K562 (cell line): ENCODE results near the gene CNKSR2. TPM values are rescaled to one million over a fixed set of nuclear protein-coding genes. Genes with fewer than 3 reads are reported as not detected.

Source experiments
- ATAC-seq: fragments of 200-7000 bp; cut with Tn5 transposase; 3 replicates; pipeline ENCODE4 v1.9.1; 2020; ENCODE audit warnings: moderate library complexity
- Bru-seq: library from RNA; stranded (reverse); fragments of 400-500 nt; gene quantifications from one replicate; lab custom pipeline; 2021; lab: Mats Ljungman, UMichigan
- BruChase-seq, 2 experiments: library from RNA; stranded (reverse); fragments of 400-500 nt; gene quantifications; one replicate each; lab custom pipeline; 2021; lab: Mats Ljungman, UMichigan
- BruUV-seq: library from RNA; stranded (reverse); fragments of 400-500 nt; replicated peaks from 2 replicates; lab custom pipeline; 2021; lab: Mats Ljungman, UMichigan
- CTCF ChIA-PET: fragments of 300-600 bp; formaldehyde crosslinking; extraction: SDS; loops from one replicate; lab custom pipeline; 2021; ENCODE audit warnings: low intra/inter-chr PET ratio; lab: Yijun Ruan, JAX
- POLR2A ChIA-PET: fragments of 300-600, 350-650 bp; sonication (Branson Sonifier 250); formaldehyde crosslinking; extraction: SDS; loops from one replicate; lab custom pipeline; 2021; ENCODE audit warnings: antibody characterized with exemption, inconsistent platforms; lab: Yijun Ruan, JAX
- DNase-seq, 4 experiments: peaks; one replicate each; pipeline versions ENCODE4 v3.0.0 to v3.0.0-alpha.2; 2011 to 2018; ENCODE audit warnings: low spot score in 3 of 4, mixed read lengths in 3 of 4; ENCODE audit errors: extremely low read depth in 1 of 4
- FAIRE-seq: peaks from 2 replicates; lab custom pipeline; 2011; peaks lifted over from hg19 to GRCh38; lab: Jason Lieb, UNC
- H2AFZ ChIP-seq: 2 replicates; pipeline ENCODE4 v1.6.0; 2011; ENCODE audit warnings: low read depth, low read length, control low read depth, inconsistent platforms
- H3K27ac ChIP-seq: fragments of 200-600 bp; 3 replicates; pipeline ENCODE4 v1.8.0; 2011; ENCODE audit warnings: low read depth, mild to moderate bottlenecking, control low read depth, inconsistent platforms, low read length, moderate library complexity, mixed read lengths; ENCODE audit errors: extremely low read depth
- H3K27me3 ChIP-seq, 2 experiments: fragments of 300-600 bp in 1 of 2; 2 replicates in 1 of 2; 3 replicates in 1 of 2; pipeline versions ENCODE4 v1.6.0 to v1.8.0; 2011; ENCODE audit warnings: inconsistent platforms in 2 of 2, low read length in 2 of 2, mild to moderate bottlenecking in 1 of 2, mixed read lengths in 1 of 2, moderate library complexity in 1 of 2; ENCODE audit not compliant: control insufficient read depth in 2 of 2, insufficient read depth in 2 of 2
- H3K36me3 ChIP-seq: fragments of 300-600 bp; 3 replicates; pipeline ENCODE4 v1.8.0; 2011; ENCODE audit warnings: mild to moderate bottlenecking, low read length, inconsistent platforms; ENCODE audit not compliant: control insufficient read depth, insufficient read depth
- H3K4me1 ChIP-seq, 2 experiments: fragments of 200-600 bp in 1 of 2; replicated peaks in 1 of 2; 2 replicates in 1 of 2; 3 replicates in 1 of 2; pipeline versions ENCODE4 v1.5.1 to v1.8.0; 2011; ENCODE audit warnings: inconsistent platforms in 2 of 2, low read length in 2 of 2, mild to moderate bottlenecking in 1 of 2, mixed read lengths in 1 of 2, moderate library complexity in 1 of 2; ENCODE audit not compliant: control insufficient read depth in 2 of 2, insufficient read depth in 2 of 2
- H3K4me2 ChIP-seq: 2 replicates; pipeline ENCODE4 v1.6.1; 2011; ENCODE audit warnings: low read length, control low read depth, inconsistent platforms, mixed read lengths; ENCODE audit not compliant: insufficient read depth
- H3K4me3 ChIP-seq: fragments of 200-600 bp; sonication (generic), shearing (Covaris generic); 2 replicates; pipeline ENCODE4 v1.5.1; 2016; ENCODE audit warnings: control low read depth, inconsistent platforms
- H3K79me2 ChIP-seq: fragments of 200-600 bp; 3 replicates; pipeline ENCODE4 v1.8.0; 2011; ENCODE audit warnings: low read length, inconsistent platforms; ENCODE audit not compliant: control insufficient read depth, insufficient read depth
- H3K9ac ChIP-seq, 2 experiments: 2 replicates each; pipeline versions ENCODE4 v1.6.0 to v1.6.1; 2011; ENCODE audit warnings: low read depth in 2 of 2, low read length in 2 of 2, control low read depth in 1 of 2, inconsistent platforms in 1 of 2, mild to moderate bottlenecking in 1 of 2, mixed read lengths in 1 of 2; ENCODE audit not compliant: insufficient read depth in 1 of 2
- H3K9me1 ChIP-seq: one replicate; pipeline ENCODE4 v1.6.0; 2011; ENCODE audit warnings: inconsistent platforms, mild to moderate bottlenecking, low read length, moderate library complexity; ENCODE audit not compliant: control insufficient read depth, insufficient read depth
- H3K9me3 ChIP-seq: replicated peaks from 2 replicates; pipeline ENCODE4 v1.5.1; 2011; ENCODE audit warnings: low read depth, low read length, inconsistent platforms; ENCODE audit not compliant: control insufficient read depth, insufficient read depth
- H4K20me1 ChIP-seq: replicated peaks from 2 replicates; pipeline ENCODE4 v1.6.1; 2011; ENCODE audit warnings: low read length, inconsistent platforms, mixed read lengths; ENCODE audit not compliant: control insufficient read depth, insufficient read depth
- ASH1L ChIP-seq: fragments of 450-650 bp; IDR thresholded peaks from 2 replicates; pipeline ENCODE4 v1.6.1; 2018; ENCODE audit warnings: borderline replicate concordance, mild to moderate bottlenecking, low read depth; ENCODE audit not compliant: partially characterized antibody
- ATF1 ChIP-seq, 2 experiments: fragments of 450-650 bp in 1 of 2; IDR thresholded peaks; 2 replicates each; pipeline ENCODE4 v1.6.1; 2016; ENCODE audit warnings: missing compliant biosample characterization in 1 of 2, missing genetic modification characterization in 1 of 2
- CTBP1 ChIP-seq: fragments of 450-650 bp; IDR thresholded peaks from 2 replicates; pipeline ENCODE4 v1.6.1; 2016; ENCODE audit warnings: borderline replicate concordance
- HEY1 ChIP-seq: fragments of 250-450 bp; sonication (Bioruptor Pico); IDR thresholded peaks from 2 replicates; pipeline ENCODE4 v1.5.0; 2020; ENCODE audit warnings: mild to moderate bottlenecking, moderate library complexity, borderline replicate concordance
- HSF4 ChIP-seq: fragments of 250-450 bp; sonication (Bioruptor Pico); IDR thresholded peaks from 2 replicates; pipeline ENCODE4 v2.1.2; 2022; ENCODE audit warnings: mild to moderate bottlenecking, moderate library complexity, borderline replicate concordance
- PHF8 ChIP-seq: fragments of 200-600 bp; sonication (generic); IDR thresholded peaks from 2 replicates; pipeline ENCODE4 v1.6.1; 2012; ENCODE audit warnings: mixed run types, mild to moderate bottlenecking, inconsistent platforms, low read length, moderate library complexity, borderline replicate concordance
- PRDM10 ChIP-seq: fragments of 450-650 bp; IDR thresholded peaks from 2 replicates; pipeline ENCODE4 v1.6.1; 2018; ENCODE audit not compliant: partially characterized antibody
- PRMT5 ChIP-seq: sonication (generic); formaldehyde crosslinking; IDR thresholded peaks from 2 replicates; pipeline ENCODE4 v1.5.0; 2020; ENCODE audit warnings: missing genetic modification reagents
- SMARCA5 ChIP-seq: fragments of 450-650 bp; IDR thresholded peaks from 2 replicates; pipeline ENCODE4 v1.6.1; 2016
- U2AF2 ChIP-seq: fragments of 200-400 bp; formaldehyde crosslinking; optimal IDR thresholded peaks from 2 replicates; pipeline ENCODE3; 2017; ENCODE audit warnings: low read depth, mild to moderate bottlenecking, low read length
- ZBTB33 ChIP-seq: sonication (generic); formaldehyde crosslinking; IDR thresholded peaks from 2 replicates; pipeline ENCODE4 v1.8.1; 2023; ENCODE audit warnings: mild to moderate bottlenecking, missing genetic modification reagents
- ZBTB7A ChIP-seq: IDR thresholded peaks from 2 replicates; pipeline ENCODE4 v1.6.1; 2011; ENCODE audit warnings: low read depth, mild to moderate bottlenecking, low read length, moderate library complexity, borderline replicate concordance; ENCODE audit not compliant: control insufficient read depth
- whole genome bisulfite sequencing: fragments of 100-300 bp; shearing (Covaris generic); methylation state at CpG from one replicate; pipeline ENCODE4 v1.1.6; 2016; ENCODE audit warnings: low coverage, mixed read lengths; ENCODE audit not compliant: insufficient coverage; ENCODE audit errors: missing lambda C conversion rate; 5-methylcytosine and 5-hydroxymethylcytosine counted together
- in situ Hi-C: fragments of 300-500 bp; cut with MboI; formaldehyde crosslinking; loops from 4 replicates; pipeline ENCODE4 v1.15.0; 2018; ENCODE audit warnings: inconsistent platforms, mixed read lengths
- intact Hi-C: fragments of 100-400 bp; cut with micrococcal nuclease; formaldehyde crosslinking; loops from 2 replicates; pipeline ENCODE4 v1.14.2; 2022
- long read RNA-seq, 3 experiments: library from polyadenylated mRNA in 2 of 3; library from RNA in 1 of 3; unstranded in 2 of 3; stranded (forward) in 1 of 3; transcript quantifications; one replicate each; pipeline ENCODE4 v2.0.0, GENCODE V29; 2019 to 2022
- polyA minus RNA-seq, 3 experiments: library from RNA; depleted of rRNA, polyadenylated mRNA; stranded (reverse); fragments of >200 nt; gene quantifications; 2 replicates each; pipeline ENCODE4 v1.2.3, GENCODE V29; 2011
- polyA plus RNA-seq, 8 experiments: library from polyadenylated mRNA; depleted of rRNA in 4 of 8; stranded (reverse) in 5 of 8; unstranded in 3 of 8; fragments of >200 nt; fragmentation: Nextera tagmentation in 2 of 8; fragmentation: Illumina TruSeq in 1 of 8; extraction: Ambion mirVana in 2 of 8; extraction: Trizol in 1 of 8; gene quantifications; 2 replicates each; pipeline versions ENCODE4 v1.2.1 to v1.2.3, GENCODE V29; 2011 to 2014; ENCODE audit warnings: inconsistent platforms in 1 of 8, missing spikeins in 1 of 8
- total RNA-seq, 7 experiments: library from RNA; depleted of rRNA in 6 of 7; stranded (reverse); fragments of >200 nt in 6 of 7; fragmentation: Illumina TruSeq in 2 of 7; extraction: Trizol in 2 of 7; gene quantifications; 2 replicates each; pipeline versions ENCODE4 v1.2.1 to v1.2.3, GENCODE V29; 2011 to 2021; ENCODE audit warnings: low replicate concordance in 1 of 7

Gene CNKSR2
- total RNA-seq (2011; cell fraction: chromatin; rRNA removed; ENCODE audit: low replicate concordance), result not detected in 2 replicates
- total RNA-seq (2011; cell fraction: nucleolus; rRNA removed), result not detected in 2 replicates
- total RNA-seq (2011; cell fraction: nucleoplasm; rRNA removed), result not detected in 2 replicates
- total RNA-seq (2014; rRNA removed), result not detected in 2 replicates
- total RNA-seq (2014; rRNA removed; fragmentation: Illumina TruSeq; extraction: Trizol), result not detected in 2 replicates
- total RNA-seq (2015; rRNA removed; fragmentation: Illumina TruSeq; extraction: Trizol), result not detected in 2 replicates
- total RNA-seq (2021), result not detected in 2 replicates
- not detected in 2 replicates for polyA plus RNA-seq (2011; rRNA removed)
- not detected in 2 replicates for polyA plus RNA-seq (2011; cell fraction: cytosol; rRNA removed)
- polyA plus RNA-seq (2011; cell fraction: nucleus; rRNA removed), result not detected in 2 replicates
- not detected in 2 replicates for polyA plus RNA-seq (2012)
- not detected in 2 replicates for polyA plus RNA-seq (2014; fragmentation: Illumina TruSeq; extraction: Trizol)
- polyA plus RNA-seq (2014; fragmentation: Nextera tagmentation; extraction: Ambion mirVana), result not detected
- polyA plus RNA-seq (2014; rRNA removed), result not detected in 2 replicates
- not detected in 2 replicates for polyA minus RNA-seq (2011; rRNA and poly(A)+ RNA removed)
- not detected in 2 replicates for polyA minus RNA-seq (2011; cell fraction: cytosol; rRNA and poly(A)+ RNA removed)
- not detected in 2 replicates for polyA minus RNA-seq (2011; cell fraction: nucleus; rRNA and poly(A)+ RNA removed)
- Bru-seq, nascent RNA, result percentile 2 among the genes with signal in this experiment
- percentile 2 among the genes with signal in this experiment for BruChase-seq, experiment 1, labeled RNA remaining after a 2-hour chase
- percentile 2 among the genes with signal in this experiment for BruChase-seq, experiment 2, labeled RNA remaining after a 6-hour chase
- long read RNA-seq, experiment 1, result 0 reads
- long read RNA-seq, experiment 2, result 0 reads
- long read RNA-seq, experiment 3, result 0 reads

- no TSS peak for BruUV-seq
- 13% methylated on average over 20 of the region's 94 CpGs for WGBS
- Histone ChIP-seq H3K36me3 (no peaks in the 10 kb centered on the region), H2AFZ (no peak within 1 kb of the TSS), H4K20me1 (no peaks in the 10 kb centered on the region), H3K9me3 (no peaks in the 10 kb centered on the region), H3K4me3 (no peak within 1 kb of the TSS), H3K79me2 (no peaks in the 10 kb centered on the region), H3K27ac (no peak within 1 kb of the TSS), H3K4me1 (no peaks in the 10 kb centered on the region), H3K9ac (no peak within 1 kb of the TSS), H3K4me2 (no peak within 1 kb of the TSS), H3K27me3 (no peaks in the 10 kb centered on the region), H3K9me1 (no peaks in the 10 kb centered on the region)
- no peak for DNase-seq
- no peak for FAIRE-seq
- ATAC-seq, result no peak
- in situ Hi-C loops, result no loop called here
- POLR2A ChIA-PET, result no interaction called here
- intact Hi-C loops, result no loop called here
- CTCF ChIA-PET, result no interaction called here
- no peak for TF ChIP-seq PRDM10
- no peak for TF ChIP-seq ASH1L
- TF ChIP-seq SMARCA5, result no peak
- no peak for TF ChIP-seq PHF8
- TF ChIP-seq PRMT5 (CRISPR knock-in tag), result no peak
- TF ChIP-seq ZBTB7A, result no peak
- no peak for TF ChIP-seq HEY1 (CRISPR knock-in tag)
- TF ChIP-seq CTBP1, result no peak
- TF ChIP-seq ATF1 (CRISPR knock-in tag; IDR thresholded peaks at IDR 0.05), result no peak
- TF ChIP-seq ATF1 (tag; IDR thresholded peaks at IDR 0.05), result no peak
- no peak for TF ChIP-seq U2AF2
- TF ChIP-seq HSF4 (CRISPR knock-in tag), result no peak
- TF ChIP-seq ZBTB33 (CRISPR knock-in tag), result no peak
Measured at GRCh38 chrX:21374163-21374993, at the start of gene CNKSR2. CNKSR2 (plus strand) TSS chrX:21374418; CDS start chrX:21374898, 480 bp downstream.
